C4-2B (cell line): ENCODE results near the gene PTS.

Experiments used
- H3K27ac ChIP-seq: fragments of 450-650 bp; 2 replicates; pipeline ENCODE4 v1.5.1; 2017
- ZFX ChIP-seq: fragments of 450-650 bp; IDR thresholded peaks from 2 replicates; pipeline ENCODE4 v1.6.1; 2017
- TF ChIP-seq, protein P1 (sequence below): fragments of 450-650 bp; conservative IDR thresholded peaks from 2 replicates; pipeline ENCODE4 v1.5.1; 2017; ENCODE audit warnings: mild to moderate bottlenecking

The PTS gene

DNA sequence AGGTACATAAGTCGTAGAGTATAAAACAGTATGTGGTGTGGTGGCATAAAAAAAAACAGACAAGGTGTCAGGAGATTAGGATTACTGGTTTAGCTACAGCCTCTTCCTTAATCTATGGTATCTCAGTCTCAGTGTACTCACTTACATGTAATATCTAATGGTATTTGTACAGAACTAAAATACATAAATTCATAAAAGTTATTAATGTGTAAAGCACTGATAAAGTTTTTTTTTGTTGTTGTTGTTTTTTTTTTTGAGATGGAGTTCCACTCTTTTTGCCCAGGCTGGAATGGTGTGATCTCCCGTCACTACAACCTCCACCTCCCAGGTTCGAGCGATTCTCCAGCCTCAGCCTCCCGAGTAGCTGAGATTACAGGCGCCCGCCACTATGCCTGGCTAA, 2.9 kb downstream of the PTS start:
- no peak overlapping the region for H3K27ac ChIP-seq
- TF ChIP-seq ZFX, result no peak
- TF ChIP-seq, protein P1, sequence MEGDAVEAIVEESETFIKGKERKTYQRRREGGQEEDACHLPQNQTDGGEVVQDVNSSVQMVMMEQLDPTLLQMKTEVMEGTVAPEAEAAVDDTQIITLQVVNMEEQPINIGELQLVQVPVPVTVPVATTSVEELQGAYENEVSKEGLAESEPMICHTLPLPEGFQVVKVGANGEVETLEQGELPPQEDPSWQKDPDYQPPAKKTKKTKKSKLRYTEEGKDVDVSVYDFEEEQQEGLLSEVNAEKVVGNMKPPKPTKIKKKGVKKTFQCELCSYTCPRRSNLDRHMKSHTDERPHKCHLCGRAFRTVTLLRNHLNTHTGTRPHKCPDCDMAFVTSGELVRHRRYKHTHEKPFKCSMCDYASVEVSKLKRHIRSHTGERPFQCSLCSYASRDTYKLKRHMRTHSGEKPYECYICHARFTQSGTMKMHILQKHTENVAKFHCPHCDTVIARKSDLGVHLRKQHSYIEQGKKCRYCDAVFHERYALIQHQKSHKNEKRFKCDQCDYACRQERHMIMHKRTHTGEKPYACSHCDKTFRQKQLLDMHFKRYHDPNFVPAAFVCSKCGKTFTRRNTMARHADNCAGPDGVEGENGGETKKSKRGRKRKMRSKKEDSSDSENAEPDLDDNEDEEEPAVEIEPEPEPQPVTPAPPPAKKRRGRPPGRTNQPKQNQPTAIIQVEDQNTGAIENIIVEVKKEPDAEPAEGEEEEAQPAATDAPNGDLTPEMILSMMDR, result no peak

GRCh38 chr11:112229746-112230433, 3.7 kb downstream of the PTS start:
- no peak overlapping the region for H3K27ac ChIP-seq
- TF ChIP-seq, protein P1, result no peak
- no peak for TF ChIP-seq ZFX

DNA sequence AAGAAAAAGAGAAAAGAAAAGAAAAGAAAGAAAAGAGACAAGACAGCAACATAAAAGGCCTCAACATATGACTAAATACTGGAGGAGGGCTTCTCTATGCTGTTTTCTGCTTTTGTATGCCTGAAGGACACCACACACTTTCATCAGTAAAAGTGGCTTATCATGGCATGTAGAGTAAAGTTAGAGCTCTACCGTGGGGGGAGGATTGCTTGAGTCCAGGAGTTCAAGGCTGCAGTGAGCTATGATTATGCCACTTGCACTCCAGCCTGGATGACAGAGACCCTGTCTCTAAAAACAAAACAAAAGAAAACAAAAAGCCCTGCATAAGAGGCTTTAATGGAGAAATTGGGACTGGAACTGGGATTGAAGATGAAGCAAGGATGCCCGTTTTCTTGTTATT, 5.7 kb downstream of the PTS start:
- H3K27ac ChIP-seq, result no peak overlapping the region
- TF ChIP-seq, protein P1, result no peak
- TF ChIP-seq ZFX, result no peak

- H3K27ac ChIP-seq, result no peak overlapping the region
- no peak for TF ChIP-seq ZFX
- TF ChIP-seq, protein P1, result no peak
Observed at GRCh38 chr11:112235750-112236390, 9.6 kb downstream of the PTS start.

- no peak overlapping the region for H3K27ac ChIP-seq
- TF ChIP-seq, protein P1, result no peak
- no peak for TF ChIP-seq ZFX
Observed at GRCh38 chr11:112237451-112237850, 11.2 kb downstream of the PTS start.

DNA sequence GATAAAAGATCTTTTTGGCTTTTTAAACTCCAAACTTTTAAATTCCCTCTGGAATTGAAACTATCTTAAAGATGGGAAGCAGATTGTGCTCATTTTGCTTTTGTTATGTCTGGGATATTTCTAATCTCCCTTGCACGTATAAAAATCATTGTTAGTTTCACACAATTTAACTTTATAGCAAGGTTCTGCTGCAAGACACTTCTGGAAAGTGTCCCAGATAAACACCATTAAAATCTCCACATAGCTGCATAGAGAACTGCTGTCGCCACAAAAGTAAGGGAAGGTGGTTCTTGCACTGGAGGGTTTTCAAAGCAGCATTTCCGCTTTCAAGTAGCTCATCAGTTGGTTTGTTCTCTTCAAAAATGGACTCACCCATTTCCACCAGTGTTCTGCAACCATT, 11.8 kb downstream of the PTS start:
- no peak for TF ChIP-seq ZFX
- TF ChIP-seq, protein P1, result no peak
- no peak overlapping the region for H3K27ac ChIP-seq

DNA sequence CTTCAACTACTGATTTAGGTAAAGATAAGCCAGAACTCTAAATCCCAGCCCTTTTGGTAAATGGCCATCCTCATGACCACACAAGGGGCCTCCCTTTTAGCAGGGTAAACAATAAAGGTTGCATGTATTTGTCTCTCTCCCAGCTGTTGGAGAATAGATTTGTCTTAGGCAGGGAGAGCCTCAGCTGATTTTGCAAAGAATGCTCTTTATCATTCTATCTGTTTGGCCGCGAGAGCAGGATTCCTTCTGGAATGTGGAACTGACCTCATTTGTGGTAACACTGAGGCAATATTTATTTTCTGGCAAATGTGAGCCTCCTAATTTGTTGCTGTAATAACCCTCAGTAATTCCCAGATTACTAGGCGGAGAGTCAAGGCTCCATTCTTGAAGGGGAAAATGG, 15.3 kb downstream of the PTS start:
- TF ChIP-seq, protein P1, result no peak
- no peak for TF ChIP-seq ZFX
- no peak overlapping the region for H3K27ac ChIP-seq
